Prostate gland (tissue), 2 donors: Measurements from ENCODE around the gene GPAM.

Source experiments
- POLR2A ChIP-seq: fragments of 450-650 bp; IDR thresholded peaks from one replicate; pipeline ENCODE4 v1.6.1; 2016; ENCODE audit warnings: antibody characterized with exemption, mild to moderate bottlenecking
- POLR2AphosphoS5 ChIP-seq: sonication (generic); formaldehyde crosslinking; IDR thresholded peaks from one replicate; pipeline ENCODE4 v1.6.1; 2017; ENCODE audit warnings: antibody characterized with exemption
- TF ChIP-seq, protein P1 (sequence below), 4 experiments: fragments of 200-600 bp in 2 of 4; fragments of 450-650 bp in 2 of 4; sonication (generic) in 2 of 4; IDR thresholded peaks; 1 replicate in 3 of 4; 2 replicates in 1 of 4; pipeline ENCODE4 v1.5.1; 2016 to 2019; ENCODE audit warnings: antibody characterized with exemption in 4 of 4, mild to moderate bottlenecking in 2 of 4, moderate library complexity in 2 of 4

DNA sequence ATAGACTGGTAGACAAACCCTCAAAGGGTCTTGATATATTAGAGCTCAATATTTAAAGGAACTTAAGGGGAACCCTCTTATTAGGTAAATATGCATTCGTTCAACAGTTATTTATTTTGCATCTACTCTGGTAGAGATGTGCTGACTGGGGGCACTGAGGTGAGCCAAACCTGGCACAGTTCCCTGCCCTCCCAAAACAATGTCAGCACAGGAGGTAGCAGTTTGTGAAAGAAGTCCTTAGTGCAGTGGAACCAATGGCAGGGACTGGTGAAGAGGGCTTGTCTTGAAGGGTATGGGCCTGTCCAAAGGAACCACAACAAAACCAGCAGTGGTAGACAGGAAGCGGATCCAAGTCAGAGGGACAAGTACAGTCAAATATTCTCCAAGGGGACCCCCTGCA lies 32.6 kb upstream of the GPAM start:
- TF ChIP-seq, protein P1, sequence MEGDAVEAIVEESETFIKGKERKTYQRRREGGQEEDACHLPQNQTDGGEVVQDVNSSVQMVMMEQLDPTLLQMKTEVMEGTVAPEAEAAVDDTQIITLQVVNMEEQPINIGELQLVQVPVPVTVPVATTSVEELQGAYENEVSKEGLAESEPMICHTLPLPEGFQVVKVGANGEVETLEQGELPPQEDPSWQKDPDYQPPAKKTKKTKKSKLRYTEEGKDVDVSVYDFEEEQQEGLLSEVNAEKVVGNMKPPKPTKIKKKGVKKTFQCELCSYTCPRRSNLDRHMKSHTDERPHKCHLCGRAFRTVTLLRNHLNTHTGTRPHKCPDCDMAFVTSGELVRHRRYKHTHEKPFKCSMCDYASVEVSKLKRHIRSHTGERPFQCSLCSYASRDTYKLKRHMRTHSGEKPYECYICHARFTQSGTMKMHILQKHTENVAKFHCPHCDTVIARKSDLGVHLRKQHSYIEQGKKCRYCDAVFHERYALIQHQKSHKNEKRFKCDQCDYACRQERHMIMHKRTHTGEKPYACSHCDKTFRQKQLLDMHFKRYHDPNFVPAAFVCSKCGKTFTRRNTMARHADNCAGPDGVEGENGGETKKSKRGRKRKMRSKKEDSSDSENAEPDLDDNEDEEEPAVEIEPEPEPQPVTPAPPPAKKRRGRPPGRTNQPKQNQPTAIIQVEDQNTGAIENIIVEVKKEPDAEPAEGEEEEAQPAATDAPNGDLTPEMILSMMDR (IDR thresholded peaks at IDR 0.05): no peak
- TF ChIP-seq POLR2A: no peak
- no peak for TF ChIP-seq POLR2AphosphoS5
